NT2/D1 (cell line): ENCODE results near the gene PDE3A.

Experiments
- SUZ12 ChIP-seq: IDR thresholded peaks from 2 replicates; pipeline ENCODE4 v1.6.1; 2011; ENCODE audit not compliant: insufficient read length, insufficient read depth; ENCODE audit errors: extremely low read depth
- ZNF274 ChIP-seq: IDR thresholded peaks from 2 replicates; pipeline ENCODE4 v1.6.1; 2011; ENCODE audit warnings: mild to moderate bottlenecking, low read depth, low read length

- no peak for TF ChIP-seq SUZ12
- TF ChIP-seq ZNF274: no peak
These were observed 105.7 kb downstream of the PDE3A start for GRCh38 chr12:20474016-20474415.
